Neural crest cell (in vitro differentiated cells): ENCODE data around the gene TRIM47. TPM values are rescaled to one million over a fixed set of nuclear protein-coding genes. Genes with fewer than 3 reads are reported as not detected.
A peak's percentile ranks its signal among the peaks of the same experiment; 100 is the strongest.

Experiments used
- DNase-seq: peaks from one replicate; pipeline ENCODE4 v3.0.0; 2021; ENCODE audit warnings: low read depth, mixed read lengths, low spot score
- H3K27ac Mint-ChIP-seq: one replicate; pipeline ENCODE4 v1.8.0; 2021; ENCODE audit warnings: mild to moderate bottlenecking, mixed read lengths; ENCODE audit not compliant: unreplicated experiment
- H3K27me3 Mint-ChIP-seq: 2 replicates; pipeline ENCODE4 v1.8.0; 2021; ENCODE audit warnings: low read depth, mild to moderate bottlenecking, mixed read lengths
- H3K36me3 Mint-ChIP-seq: 2 replicates; pipeline ENCODE4 v1.8.0; 2021; ENCODE audit warnings: low read depth, mild to moderate bottlenecking, mixed read lengths
- H3K4me1 Mint-ChIP-seq: 2 replicates; pipeline ENCODE4 v1.8.0; 2021; ENCODE audit warnings: mixed read lengths
- H3K4me3 Mint-ChIP-seq: one replicate; pipeline ENCODE4 v1.8.0; 2021; ENCODE audit warnings: mild to moderate bottlenecking, mixed read lengths
- H3K9me3 Mint-ChIP-seq: 2 replicates; pipeline ENCODE4 v1.8.0; 2021; ENCODE audit warnings: mixed read lengths
- total RNA-seq: library from RNA; stranded (reverse); gene quantifications from 2 replicates; pipeline ENCODE4 v1.2.1, GENCODE V29; 2021
- TF ChIP-seq, protein P1 (sequence below): fragments of 200-600 bp; sonication (generic); conservative IDR thresholded peaks from 2 replicates; pipeline ENCODE4 v1.5.0; 2021; ENCODE audit warnings: antibody characterized with exemption, mild to moderate bottlenecking

Gene TRIM47
- total RNA-seq, 1 donor from 2014 or later = 0.91 TPM

DNA sequence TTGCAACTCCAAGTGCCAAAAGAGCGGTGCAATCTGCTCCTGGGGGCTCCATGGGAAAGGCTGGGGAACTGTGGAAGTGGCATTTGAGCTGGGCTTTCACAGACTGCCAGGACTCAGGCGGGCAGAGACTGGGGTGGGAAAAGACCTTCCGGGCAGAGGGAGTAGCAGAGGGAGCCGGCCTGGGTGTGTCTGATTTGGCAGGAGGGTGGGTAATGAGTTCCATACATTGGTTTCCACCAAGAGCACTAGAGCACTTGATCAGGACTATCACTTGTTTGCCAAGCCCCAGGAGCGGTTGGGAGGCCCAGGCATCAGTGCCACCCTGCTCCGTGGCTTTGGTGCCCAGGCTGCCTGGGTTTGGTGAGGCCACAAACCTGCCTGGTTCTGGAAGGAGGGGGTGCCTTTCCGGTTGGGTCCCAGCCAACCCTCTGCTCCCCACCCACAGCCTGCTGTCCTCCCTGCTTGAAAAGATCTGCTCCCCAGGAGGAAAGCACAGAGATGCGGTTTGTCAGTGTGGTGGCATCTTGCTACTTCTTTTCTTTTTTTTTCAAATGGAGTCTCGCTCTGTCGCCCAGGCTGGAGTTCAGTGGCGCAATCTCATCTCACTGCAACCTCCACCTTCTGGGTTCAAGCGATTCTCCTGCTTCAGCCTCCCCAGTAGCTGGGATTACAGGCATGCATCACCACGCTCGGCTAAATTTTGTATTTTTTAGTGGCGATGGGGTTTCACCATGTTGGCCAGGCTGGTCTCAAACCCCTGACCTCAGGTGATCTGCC lies 3.5 kb upstream of the TRIM47 start:
- peaks cover 58% of the 10 kb centered on the region for H3K27me3 Mint-ChIP-seq
- no peak for DNase-seq

DNA sequence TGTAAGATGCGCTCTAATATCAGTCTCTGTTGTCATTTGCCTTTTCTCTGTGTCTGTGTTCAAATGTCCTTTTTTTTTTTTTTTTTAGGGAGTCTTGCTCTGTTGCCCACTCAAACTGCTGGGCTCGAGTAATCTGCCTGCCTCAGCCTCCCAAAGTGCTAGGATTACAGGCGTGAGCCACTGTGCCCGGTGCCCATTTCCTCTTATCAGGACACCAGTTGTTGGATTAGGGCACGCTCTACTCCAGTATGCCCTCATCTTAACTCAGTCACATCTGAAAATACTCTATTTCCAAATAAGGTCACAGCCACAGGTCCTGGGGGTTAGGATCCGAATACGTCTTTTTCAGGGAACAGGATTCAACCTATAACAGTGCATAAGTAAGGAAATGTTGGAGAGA lies 1.9 kb upstream of the TRIM47 start:
- TF ChIP-seq, protein P1, sequence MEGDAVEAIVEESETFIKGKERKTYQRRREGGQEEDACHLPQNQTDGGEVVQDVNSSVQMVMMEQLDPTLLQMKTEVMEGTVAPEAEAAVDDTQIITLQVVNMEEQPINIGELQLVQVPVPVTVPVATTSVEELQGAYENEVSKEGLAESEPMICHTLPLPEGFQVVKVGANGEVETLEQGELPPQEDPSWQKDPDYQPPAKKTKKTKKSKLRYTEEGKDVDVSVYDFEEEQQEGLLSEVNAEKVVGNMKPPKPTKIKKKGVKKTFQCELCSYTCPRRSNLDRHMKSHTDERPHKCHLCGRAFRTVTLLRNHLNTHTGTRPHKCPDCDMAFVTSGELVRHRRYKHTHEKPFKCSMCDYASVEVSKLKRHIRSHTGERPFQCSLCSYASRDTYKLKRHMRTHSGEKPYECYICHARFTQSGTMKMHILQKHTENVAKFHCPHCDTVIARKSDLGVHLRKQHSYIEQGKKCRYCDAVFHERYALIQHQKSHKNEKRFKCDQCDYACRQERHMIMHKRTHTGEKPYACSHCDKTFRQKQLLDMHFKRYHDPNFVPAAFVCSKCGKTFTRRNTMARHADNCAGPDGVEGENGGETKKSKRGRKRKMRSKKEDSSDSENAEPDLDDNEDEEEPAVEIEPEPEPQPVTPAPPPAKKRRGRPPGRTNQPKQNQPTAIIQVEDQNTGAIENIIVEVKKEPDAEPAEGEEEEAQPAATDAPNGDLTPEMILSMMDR = no peak
- no peaks in the 10 kb centered on the region for H3K36me3 Mint-ChIP-seq
- H3K4me3 Mint-ChIP-seq = peak overlapping the region; percentile 47
- H3K27me3 Mint-ChIP-seq = peaks cover 62% of the 10 kb centered on the region
- no peak overlapping the region for H3K27ac Mint-ChIP-seq
- no peaks in the 10 kb centered on the region for H3K9me3 Mint-ChIP-seq
- H3K4me1 Mint-ChIP-seq = peaks cover 5% of the 10 kb centered on the region
- no peak for DNase-seq

More for the DNA sequence above, 3.5 kb upstream of the TRIM47 start:
- H3K36me3 Mint-ChIP-seq = no peaks in the 10 kb centered on the region
- H3K27ac Mint-ChIP-seq = no peak overlapping the region
- no peak overlapping the region for H3K4me3 Mint-ChIP-seq
- no peaks in the 10 kb centered on the region for H3K9me3 Mint-ChIP-seq
- H3K4me1 Mint-ChIP-seq = peaks cover 5% of the 10 kb centered on the region
- TF ChIP-seq, protein P1 = no peak

DNA sequence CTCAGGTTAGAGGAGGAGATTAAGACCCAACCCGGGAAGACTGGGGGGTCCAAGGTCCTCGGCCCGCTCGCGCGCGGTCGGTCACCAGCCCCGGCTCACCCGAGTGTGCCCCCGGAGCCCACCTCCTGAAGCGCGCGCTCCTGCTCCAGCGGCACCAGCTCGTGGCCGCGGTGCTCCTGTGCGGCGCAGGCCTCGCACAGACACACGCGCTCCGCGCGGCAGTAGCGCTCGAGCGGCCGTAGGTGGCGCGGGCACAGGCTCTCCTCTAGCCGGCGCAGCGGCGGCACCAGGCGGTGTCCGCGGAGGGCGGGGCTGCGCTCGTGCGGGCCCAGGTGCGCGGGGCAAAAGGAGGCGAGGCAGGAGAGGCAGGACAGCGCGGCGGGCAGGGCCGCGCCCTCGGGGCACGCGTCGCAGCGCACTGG lies 618 bp downstream of the TRIM47 start:
- Mint-ChIP-seq H3K4me1 (peaks cover 5% of the 10 kb centered on the region), H3K36me3 (no peaks in the 10 kb centered on the region), H3K9me3 (no peaks in the 10 kb centered on the region), H3K27ac (no peak overlapping the region), H3K4me3 (peak overlapping the region; percentile 62), H3K27me3 (peaks cover 65% of the 10 kb centered on the region)
- peak; percentile 61 for DNase-seq
- TF ChIP-seq, protein P1 = peak; percentile 64

DNA sequence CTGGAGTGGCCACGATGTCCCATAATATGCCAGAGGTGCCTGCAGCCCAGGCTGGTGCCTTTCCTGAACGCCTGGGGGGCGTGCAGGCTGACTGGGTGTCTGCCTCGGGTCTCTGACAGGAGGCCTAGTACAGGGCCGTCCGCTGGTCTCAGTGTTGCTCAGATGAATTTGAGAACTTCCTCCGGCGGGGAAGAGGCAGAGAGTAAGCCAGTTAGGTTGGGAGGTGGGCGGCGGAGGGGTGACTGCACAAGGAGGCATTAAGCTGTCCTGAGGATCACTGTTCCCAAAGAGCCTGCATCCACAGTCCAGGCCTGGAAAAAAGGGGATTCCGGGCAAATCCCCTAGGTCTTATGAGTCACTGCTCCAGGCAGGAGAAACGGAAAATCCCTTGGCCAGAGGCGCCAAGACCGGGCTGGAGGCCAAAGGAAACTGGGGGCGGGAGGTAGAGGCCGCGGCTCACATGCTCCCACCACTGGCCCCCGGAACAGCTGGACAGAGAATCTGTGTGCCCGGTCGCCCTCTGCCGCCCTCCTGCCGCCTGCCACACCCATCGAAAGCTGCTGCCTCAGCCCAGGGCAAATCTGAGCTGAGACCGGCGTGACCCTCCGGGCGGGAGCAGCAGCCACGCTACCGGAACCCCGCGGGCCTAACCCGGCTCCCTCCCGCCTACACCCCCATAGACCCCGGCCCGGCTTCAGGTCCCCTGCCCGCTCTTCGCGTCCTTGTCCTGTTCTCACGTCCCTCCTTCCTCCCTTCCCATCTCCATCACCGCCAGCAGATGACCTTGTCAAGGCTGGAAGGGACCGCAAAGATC lies 1.2 kb downstream of the TRIM47 start:
- Mint-ChIP-seq H3K36me3 (no peaks in the 10 kb centered on the region), H3K9me3 (no peaks in the 10 kb centered on the region), H3K4me3 (peak overlapping the region; percentile 62), H3K4me1 (peaks cover 11% of the 10 kb centered on the region), H3K27ac (no peak overlapping the region), H3K27me3 (peaks cover 60% of the 10 kb centered on the region)
- TF ChIP-seq, protein P1 = no peak
- DNase-seq = no peak

DNA sequence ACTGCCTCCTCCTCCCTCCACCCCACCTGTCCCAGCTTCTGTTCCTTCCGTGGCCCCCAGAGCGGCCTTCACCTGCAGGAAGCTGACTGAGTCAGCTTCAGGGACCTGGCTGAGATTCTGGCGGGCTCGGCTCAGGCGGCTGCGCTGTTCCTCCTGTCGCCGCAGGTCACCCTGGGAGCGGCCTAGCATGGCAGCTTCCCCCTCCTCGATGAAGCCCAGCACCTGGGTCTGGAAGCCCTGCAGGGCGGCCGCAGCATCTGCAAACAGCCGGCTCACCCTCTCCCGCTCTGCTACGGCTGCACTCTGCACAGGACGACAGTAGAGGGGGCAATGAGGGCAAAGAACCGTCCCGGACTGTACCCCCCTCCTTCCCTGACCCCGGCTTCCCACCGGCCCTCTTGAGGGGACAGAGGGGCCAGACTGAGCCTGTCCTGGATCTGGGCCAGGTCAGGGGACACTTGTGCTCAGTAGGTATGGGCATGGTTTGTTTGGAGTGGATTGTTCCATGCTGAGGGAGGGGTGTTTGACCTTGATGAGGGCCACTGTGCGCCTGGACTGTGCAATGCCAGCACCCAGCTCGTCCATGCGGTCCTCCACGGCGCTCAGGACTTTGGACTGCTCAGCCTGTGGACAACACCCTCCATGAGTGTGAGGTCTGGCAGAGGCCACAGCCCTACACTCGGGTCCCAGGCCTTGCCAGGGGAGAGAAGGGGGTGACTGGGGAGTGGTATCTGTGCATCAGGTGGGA lies 2.0 kb downstream of the TRIM47 start:
- peaks cover 52% of the 10 kb centered on the region for H3K27me3 Mint-ChIP-seq
- H3K27ac Mint-ChIP-seq = no peak overlapping the region
- no peak for DNase-seq
- no peak overlapping the region for H3K4me3 Mint-ChIP-seq
- H3K4me1 Mint-ChIP-seq = peaks cover 11% of the 10 kb centered on the region
- H3K36me3 Mint-ChIP-seq = no peaks in the 10 kb centered on the region
- TF ChIP-seq, protein P1 = no peak
- no peaks in the 10 kb centered on the region for H3K9me3 Mint-ChIP-seq
